Lower leg skin (tissue), 4 donors: ENCODE data around the gene SLC4A5. TPM values are rescaled to one million over a fixed set of nuclear protein-coding genes. Genes with fewer than 3 reads are reported as not detected.

Experiments
- DNase-seq, 2 donors: peaks; one replicate each; pipeline ENCODE4 v3.0.0-alpha.2; 2019; ENCODE audit warnings: low spot score in 2 of 2
- H3K4me3 ChIP-seq: fragments of 200-600 bp; sonication (generic); 2 replicates; pipeline ENCODE4 v1.5.1; 2017; ENCODE audit warnings: mild to moderate bottlenecking, low read depth; ENCODE audit not compliant: poor library complexity, severe bottlenecking
- POLR2A ChIP-seq, 2 donors: fragments of 450-650 bp; IDR thresholded peaks; one replicate each; pipeline ENCODE4 v1.6.1; 2016 to 2017; ENCODE audit warnings: antibody characterized with exemption in 2 of 2, mild to moderate bottlenecking in 1 of 2, moderate library complexity in 1 of 2
- WGBS, 2 donors: methylation state at CpG; one replicate each; pipeline ENCODE4 v1.1.5; 2018; 5-methylcytosine and 5-hydroxymethylcytosine counted together
- intact Hi-C: fragments of 100-400 bp; cut with DNase I; formaldehyde crosslinking; loops from one replicate; pipeline ENCODE4 v1.15.0; 2023; ENCODE audit warnings: low total_unique reads
- total RNA-seq, 4 donors: library from RNA; depleted of rRNA; stranded (reverse); fragments of >200 nt; gene quantifications; one replicate each; pipeline ENCODE4 v1.1.0, GENCODE V29; 2016
- TF ChIP-seq, protein P1 (sequence below), 3 donors: fragments of 450-650 bp; IDR thresholded peaks; one replicate each; pipeline ENCODE4 v1.5.1; 2016; ENCODE audit warnings: antibody characterized with exemption in 3 of 3, mild to moderate bottlenecking in 3 of 3, moderate library complexity in 2 of 3

Gene SLC4A5
- total RNA-seq, 4 donors from 2014 or later = 3.0 to 5.6 (median 3.7) TPM

DNA sequence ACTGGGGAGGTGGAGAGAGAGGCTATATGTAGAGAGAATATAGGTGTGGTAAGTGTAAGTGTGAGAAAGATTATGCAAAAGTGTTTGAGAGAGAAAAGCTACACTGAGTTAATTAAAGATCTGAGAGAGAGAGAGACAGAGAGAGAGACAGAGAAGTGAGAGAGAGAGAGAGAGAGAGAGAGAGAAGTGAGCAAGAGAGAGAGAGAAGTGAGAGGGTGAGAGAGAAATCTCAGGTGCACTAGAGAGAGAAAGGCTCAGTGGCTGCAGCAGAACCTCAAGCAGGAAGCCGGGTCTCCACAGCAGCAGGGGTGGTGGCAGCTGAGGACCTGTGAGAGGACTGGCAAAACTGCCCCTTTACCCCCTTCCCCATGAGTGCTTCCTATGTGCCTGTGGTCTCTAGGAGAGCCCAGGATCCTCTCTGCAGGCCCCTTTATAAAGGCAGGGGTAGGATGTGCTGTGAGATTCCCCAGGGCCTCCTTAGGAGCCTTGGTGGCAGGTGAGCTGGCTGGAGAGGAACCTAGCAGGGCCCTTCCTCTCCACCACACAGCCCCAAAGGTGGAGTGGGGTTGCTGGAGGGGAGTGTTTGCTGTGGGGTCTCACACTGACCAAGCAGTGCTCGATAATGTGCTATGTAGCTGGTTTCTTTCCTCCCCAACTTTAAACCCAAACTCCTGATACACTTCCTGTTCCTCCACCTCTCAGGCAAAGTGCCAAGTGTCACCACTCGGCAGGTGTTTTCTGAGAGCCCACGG lies 52.6 kb downstream of the SLC4A5 start:
- TF ChIP-seq, protein P1, sequence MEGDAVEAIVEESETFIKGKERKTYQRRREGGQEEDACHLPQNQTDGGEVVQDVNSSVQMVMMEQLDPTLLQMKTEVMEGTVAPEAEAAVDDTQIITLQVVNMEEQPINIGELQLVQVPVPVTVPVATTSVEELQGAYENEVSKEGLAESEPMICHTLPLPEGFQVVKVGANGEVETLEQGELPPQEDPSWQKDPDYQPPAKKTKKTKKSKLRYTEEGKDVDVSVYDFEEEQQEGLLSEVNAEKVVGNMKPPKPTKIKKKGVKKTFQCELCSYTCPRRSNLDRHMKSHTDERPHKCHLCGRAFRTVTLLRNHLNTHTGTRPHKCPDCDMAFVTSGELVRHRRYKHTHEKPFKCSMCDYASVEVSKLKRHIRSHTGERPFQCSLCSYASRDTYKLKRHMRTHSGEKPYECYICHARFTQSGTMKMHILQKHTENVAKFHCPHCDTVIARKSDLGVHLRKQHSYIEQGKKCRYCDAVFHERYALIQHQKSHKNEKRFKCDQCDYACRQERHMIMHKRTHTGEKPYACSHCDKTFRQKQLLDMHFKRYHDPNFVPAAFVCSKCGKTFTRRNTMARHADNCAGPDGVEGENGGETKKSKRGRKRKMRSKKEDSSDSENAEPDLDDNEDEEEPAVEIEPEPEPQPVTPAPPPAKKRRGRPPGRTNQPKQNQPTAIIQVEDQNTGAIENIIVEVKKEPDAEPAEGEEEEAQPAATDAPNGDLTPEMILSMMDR (IDR thresholded peaks at IDR 0.05) = no peak
- WGBS, 2 donors = 52 to 68% methylated on average over 4 of the region's 4 CpGs
- no peak overlapping the region for H3K4me3 ChIP-seq
- intact Hi-C loops = no loop called here
- DNase-seq = no peak

DNA sequence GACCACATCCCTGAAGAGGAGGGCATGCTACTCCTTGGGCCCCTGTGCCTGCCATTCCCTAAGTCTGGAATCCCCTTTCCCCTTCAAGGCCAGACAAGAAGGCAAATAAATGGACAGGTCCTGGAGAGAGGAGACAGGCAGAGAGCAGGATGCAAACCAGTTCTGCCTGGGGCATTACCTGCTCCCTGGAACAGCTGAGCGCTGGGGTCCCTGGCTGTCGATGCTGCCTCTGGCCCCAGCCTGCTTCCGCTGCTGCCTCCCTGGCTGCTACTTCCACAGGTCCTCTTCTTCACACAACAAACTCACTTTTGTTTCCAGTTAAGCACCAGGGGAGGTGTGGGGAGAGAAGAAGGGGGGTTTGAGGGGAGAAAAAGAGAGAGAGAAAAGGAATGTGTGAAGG lies 53.1 kb downstream of the SLC4A5 start:
- WGBS, 2 donors = 85 to 86% methylated on average over 3 of the region's 3 CpGs
- DNase-seq = no peak
- H3K4me3 ChIP-seq = no peak overlapping the region
- TF ChIP-seq, protein P1 (IDR thresholded peaks at IDR 0.05) = no peak
- intact Hi-C loops = no loop called here

DNA sequence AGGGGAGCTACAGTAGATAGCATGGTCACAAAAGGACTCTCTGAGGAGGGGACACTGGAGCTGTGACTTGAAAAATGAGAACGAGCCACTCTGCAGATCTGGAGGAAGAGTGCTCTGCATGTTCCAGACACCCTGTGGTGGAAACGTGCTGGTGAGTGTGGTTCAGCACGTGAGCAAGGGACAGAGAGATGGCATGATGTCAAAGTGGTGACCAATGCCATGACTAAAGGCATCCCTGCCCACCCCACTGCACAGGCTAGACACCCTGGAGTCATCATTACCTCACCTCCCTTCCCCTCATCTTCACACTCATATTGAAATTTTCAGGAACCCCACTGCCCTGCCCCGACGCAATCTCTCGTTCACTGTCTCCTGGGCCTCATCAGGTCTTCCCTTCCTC lies 56.5 kb downstream of the SLC4A5 start:
- 89% methylated on average over 6 of the region's 6 CpGs for WGBS, 2 donors
- TF ChIP-seq, protein P1 (IDR thresholded peaks at IDR 0.05) = no peak
- no peak for TF ChIP-seq POLR2A (IDR thresholded peaks at IDR 0.05)
- intact Hi-C loops = no loop called here
- no peak overlapping the region for H3K4me3 ChIP-seq
- no peak for DNase-seq

DNA sequence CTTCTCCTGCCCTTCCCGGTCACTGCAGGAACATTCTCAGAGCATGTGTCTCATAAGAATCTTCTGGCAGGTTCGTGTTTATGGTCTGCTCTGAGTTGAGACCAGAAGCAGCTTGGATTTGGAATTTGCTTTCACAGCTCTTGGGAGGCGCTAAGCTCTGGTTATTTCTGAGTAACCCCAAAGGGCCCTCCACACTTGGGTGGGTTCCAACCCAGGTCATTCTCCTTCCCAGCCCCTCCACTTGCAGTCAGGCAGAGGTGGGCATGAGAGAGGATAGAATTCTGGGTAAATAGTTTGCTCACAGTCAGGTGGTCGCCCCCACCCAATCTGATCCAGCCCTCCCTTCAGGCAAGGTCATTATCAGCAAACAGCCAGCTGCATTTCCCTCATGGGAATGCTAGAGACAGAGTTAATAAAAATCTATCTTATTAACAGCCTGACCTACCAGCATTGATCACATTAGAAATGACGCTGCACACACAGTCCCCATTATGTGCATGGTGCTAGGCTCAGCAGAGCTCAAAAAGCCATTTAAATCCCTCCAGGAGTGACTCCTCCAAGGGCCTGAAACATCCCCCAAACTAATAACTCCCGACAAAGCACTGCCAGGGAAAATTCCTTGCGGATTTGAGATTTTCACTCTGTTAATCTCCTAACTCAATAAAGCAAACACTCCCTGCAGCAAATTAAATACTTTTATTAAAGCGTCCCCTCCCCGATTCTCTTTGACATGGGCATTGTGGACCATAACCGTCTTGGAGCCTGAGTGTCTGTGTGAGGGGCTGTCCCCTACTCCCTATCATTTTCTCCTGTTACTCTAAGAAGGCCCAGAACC lies 61.9 kb downstream of the SLC4A5 start:
- WGBS, 2 donors = 89 to 91% methylated on average over 10 of the region's 10 CpGs
- intact Hi-C loops = no loop called here
- no peak for DNase-seq
- no peak overlapping the region for H3K4me3 ChIP-seq
- TF ChIP-seq, protein P1 (IDR thresholded peaks at IDR 0.05) = no peak
- no peak for TF ChIP-seq POLR2A (IDR thresholded peaks at IDR 0.05)

DNA sequence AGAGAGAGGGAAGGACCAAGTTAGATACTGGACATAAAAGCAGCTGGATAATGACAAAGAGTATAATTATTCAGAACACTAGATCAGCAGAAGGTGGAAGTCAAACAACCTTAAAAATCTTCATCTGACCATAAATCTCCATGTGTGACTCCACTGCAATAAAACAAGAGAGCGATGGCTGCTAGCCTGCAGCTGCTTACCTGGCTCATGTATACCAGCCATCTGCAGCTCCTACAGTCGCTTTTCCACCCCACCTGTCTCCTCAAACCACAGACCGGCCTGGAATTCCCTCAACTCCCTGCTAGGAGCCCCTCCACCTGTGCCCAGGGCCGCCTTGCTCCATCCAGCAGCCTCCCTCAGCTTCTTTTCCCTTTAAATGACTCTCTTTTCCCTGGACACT lies 64.5 kb downstream of the SLC4A5 start:
- TF ChIP-seq POLR2A (IDR thresholded peaks at IDR 0.05) = no peak
- TF ChIP-seq, protein P1 (IDR thresholded peaks at IDR 0.05) = no peak
- WGBS, 2 donors = 84 to 92% methylated on average over 4 of the region's 4 CpGs
- no peak overlapping the region for H3K4me3 ChIP-seq
- intact Hi-C loops = no loop called here
- no peak for DNase-seq
